H9 (cell line): ENCODE results near the gene PRKCD. TPM values are rescaled to one million over a fixed set of nuclear protein-coding genes. Genes with fewer than 3 reads are reported as not detected.

ENCODE experiments used
- DNase-seq: peaks from one replicate; pipeline ENCODE4 v3.0.0-alpha.2; 2017
- H2AFZ ChIP-seq: one replicate; pipeline ENCODE4 v1.6.1; 2013; ENCODE audit warnings: mild to moderate bottlenecking, low read length, control low read depth, moderate library complexity
- H2AK5ac ChIP-seq: 2 replicates; pipeline ENCODE4 v1.6.1; 2013; ENCODE audit warnings: low read length, control low read depth, mixed read lengths; ENCODE audit not compliant: insufficient read length
- H2BK120ac ChIP-seq: one replicate; pipeline ENCODE4 v1.6.1; 2013; ENCODE audit warnings: low read depth, mild to moderate bottlenecking, low read length, control low read depth, inconsistent platforms; ENCODE audit not compliant: poor library complexity, severe bottlenecking
- H2BK12ac ChIP-seq: 2 replicates; pipeline ENCODE4 v1.6.1; 2013; ENCODE audit warnings: low read length, control low read depth, mixed read lengths, low read depth; ENCODE audit not compliant: insufficient read length
- H2BK15ac ChIP-seq: 2 replicates; pipeline ENCODE4 v1.6.1; 2013; ENCODE audit warnings: low read depth, low read length, control low read depth
- H2BK20ac ChIP-seq: one replicate; pipeline ENCODE4 v1.6.1; 2013; ENCODE audit warnings: low read depth, mild to moderate bottlenecking, low read length, control low read depth, inconsistent platforms; ENCODE audit not compliant: poor library complexity, severe bottlenecking
- H2BK5ac ChIP-seq: 2 replicates; pipeline ENCODE4 v1.6.1; 2013; ENCODE audit warnings: low read length, control low read depth, mixed read lengths; ENCODE audit not compliant: insufficient read length
- H3K14ac ChIP-seq: 2 replicates; pipeline ENCODE4 v1.6.1; 2013; ENCODE audit warnings: low read length, control low read depth; ENCODE audit not compliant: insufficient read depth
- H3K18ac ChIP-seq: 2 replicates; pipeline ENCODE4 v1.6.1; 2013; ENCODE audit warnings: low read depth, mild to moderate bottlenecking, mixed read lengths, low read length, control low read depth; ENCODE audit not compliant: insufficient read length
- H3K23ac ChIP-seq: 2 replicates; pipeline ENCODE4 v1.6.1; 2013; ENCODE audit warnings: low read length, control low read depth, mixed read lengths, low read depth; ENCODE audit not compliant: insufficient read length
- H3K23me2 ChIP-seq: 2 replicates; pipeline ENCODE4 v1.6.1; 2013; ENCODE audit warnings: low read depth, mild to moderate bottlenecking, mixed read lengths, low read length, control low read depth; ENCODE audit not compliant: insufficient read length, poor library complexity, severe bottlenecking
- H3K27ac ChIP-seq: 2 replicates; pipeline ENCODE4 v1.5.1; 2013; ENCODE audit warnings: low read length, control low read depth, mixed read lengths, low read depth; ENCODE audit not compliant: insufficient read length
- H3K27me3 ChIP-seq: 2 replicates; pipeline ENCODE4 v1.6.1; 2013; ENCODE audit warnings: low read length, control low read depth, inconsistent platforms; ENCODE audit not compliant: insufficient read depth
- H3K4ac ChIP-seq: 2 replicates; pipeline ENCODE4 v1.6.1; 2013; ENCODE audit warnings: low read depth, mild to moderate bottlenecking, control low read depth, inconsistent platforms, low read length, moderate library complexity
- H3K4me1 ChIP-seq: 2 replicates; pipeline ENCODE4 v1.6.1; 2013; ENCODE audit warnings: low read length, control low read depth, inconsistent platforms; ENCODE audit not compliant: insufficient read depth
- H3K4me2 ChIP-seq: 2 replicates; pipeline ENCODE4 v1.6.1; 2013; ENCODE audit warnings: low read length, control low read depth, mixed read lengths; ENCODE audit not compliant: insufficient read length, insufficient read depth
- H3K56ac ChIP-seq: 2 replicates; pipeline ENCODE4 v1.6.1; 2013; ENCODE audit warnings: low read depth, mild to moderate bottlenecking, mixed read lengths, low read length, control low read depth; ENCODE audit not compliant: insufficient read length
- H3K79me1 ChIP-seq: 2 replicates; pipeline ENCODE4 v1.6.1; 2013; ENCODE audit warnings: low read depth, mild to moderate bottlenecking, moderate library complexity, low read length, control low read depth, inconsistent platforms; ENCODE audit not compliant: insufficient read depth, poor library complexity, severe bottlenecking
- H3K79me2 ChIP-seq: 2 replicates; pipeline ENCODE4 v1.6.1; 2013; ENCODE audit warnings: low read length, control low read depth, inconsistent platforms; ENCODE audit not compliant: insufficient read depth
- H3K9ac ChIP-seq: 2 replicates; pipeline ENCODE4 v1.6.1; 2013; ENCODE audit warnings: low read length, control low read depth, mixed read lengths; ENCODE audit not compliant: insufficient read length; ENCODE audit errors: extremely low read depth
- H3K9me3 ChIP-seq: one replicate; pipeline ENCODE4 v1.6.1; 2013; ENCODE audit warnings: low read depth, low read length, inconsistent platforms; ENCODE audit not compliant: control insufficient read depth
- H3T11ph ChIP-seq: one replicate; pipeline ENCODE4 v1.6.1; 2013; ENCODE audit warnings: mild to moderate bottlenecking, low read length, control low read depth, inconsistent platforms
- H4K20me1 ChIP-seq: one replicate; pipeline ENCODE4 v1.6.1; 2013; ENCODE audit not compliant: control insufficient read depth, insufficient read length, insufficient read depth
- H4K5ac ChIP-seq: 2 replicates; pipeline ENCODE4 v1.6.1; 2013; ENCODE audit warnings: low read depth, mild to moderate bottlenecking, mixed read lengths, low read length, control low read depth; ENCODE audit not compliant: insufficient read length
- H4K8ac ChIP-seq: replicated peaks from 2 replicates; pipeline ENCODE4 v1.6.1; 2013; ENCODE audit warnings: low read length, control low read depth, mixed read lengths, low read depth; ENCODE audit not compliant: insufficient read length
- H4K91ac ChIP-seq: 2 replicates; pipeline ENCODE4 v1.6.1; 2013; ENCODE audit warnings: low read depth, mild to moderate bottlenecking, moderate library complexity, mixed read lengths, low read length, control low read depth; ENCODE audit not compliant: insufficient read length
- H3K27ac Mint-ChIP-seq, 3 experiments: 2 replicates in 2 of 3; 3 replicates in 1 of 3; pipeline ENCODE4 v1.8.0; 2020 to 2021; ENCODE audit warnings: mixed read lengths in 3 of 3, mild to moderate bottlenecking in 1 of 3, moderate library complexity in 1 of 3
- H3K27me3 Mint-ChIP-seq: 2 replicates; pipeline ENCODE4 v1.8.0; 2021; ENCODE audit warnings: low read depth, mild to moderate bottlenecking, moderate library complexity, mixed read lengths
- H3K36me3 Mint-ChIP-seq, 3 experiments: 2 replicates in 2 of 3; 3 replicates in 1 of 3; pipeline ENCODE4 v1.8.0; 2020 to 2021; ENCODE audit warnings: low read depth in 3 of 3, mixed read lengths in 3 of 3; ENCODE audit not compliant: insufficient read depth in 1 of 3
- H3K4me1 Mint-ChIP-seq, 2 experiments: 2 replicates each; pipeline ENCODE4 v1.8.0; 2020; ENCODE audit warnings: mixed read lengths in 2 of 2
- H3K4me3 Mint-ChIP-seq, 2 experiments: 2 replicates in 1 of 2; 3 replicates in 1 of 2; pipeline ENCODE4 v1.8.0; 2020 to 2021; ENCODE audit warnings: mild to moderate bottlenecking in 2 of 2, mixed read lengths in 2 of 2, moderate library complexity in 1 of 2
- H3K9me3 Mint-ChIP-seq, 2 experiments: 2 replicates in 1 of 2; 3 replicates in 1 of 2; pipeline ENCODE4 v1.8.0; 2020; ENCODE audit warnings: mild to moderate bottlenecking in 2 of 2, mixed read lengths in 2 of 2, moderate library complexity in 1 of 2
- WGBS: extraction: QIAGEN DNeasy Blood & Tissue Kit; methylation state at CpG from one replicate; pipeline ENCODE4 v1.1.7; 2013; ENCODE audit warnings: missing lambda C conversion rate, low lambda C conversion rate, mixed read lengths; ENCODE audit not compliant: insufficient read length; ENCODE audit errors: extremely low coverage; 5-methylcytosine and 5-hydroxymethylcytosine counted together
- total RNA-seq: library from RNA; stranded (reverse); gene quantifications from 2 replicates; pipeline ENCODE4 v1.2.1, GENCODE V29; 2021
- TF ChIP-seq, protein P1 (sequence below): fragments of 200-600 bp; sonication (generic); conservative IDR thresholded peaks from 3 replicates; pipeline ENCODE4 v1.8.0; 2021; ENCODE audit warnings: antibody characterized with exemption, mild to moderate bottlenecking

PRKCD gene
- total RNA-seq, 1 experiment from 2014 or later: 23.7 TPM

DNA sequence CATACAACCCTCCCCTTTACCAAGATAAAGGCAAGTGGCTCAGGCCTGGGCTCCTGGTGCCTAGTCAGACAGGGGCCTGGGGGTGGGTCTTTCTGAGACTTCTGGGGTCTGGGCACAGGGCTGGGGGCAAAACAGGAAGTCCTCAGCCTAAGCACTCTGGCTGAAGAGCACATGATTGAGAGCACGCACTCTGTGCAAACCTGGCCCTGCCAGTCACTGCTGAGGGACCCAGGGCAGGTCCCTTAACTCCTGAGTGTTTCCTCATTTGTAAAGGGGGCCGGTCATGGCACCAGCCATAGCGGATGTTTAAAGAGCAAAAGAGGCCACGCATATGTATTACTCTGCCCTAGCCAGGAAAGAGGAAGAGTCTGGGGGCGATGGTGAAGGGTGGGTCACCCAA, 78.8 kb downstream of the PRKCD start:
- H3K9me3 Mint-ChIP-seq: no peaks in the 10 kb centered on the region
- no peak overlapping the region for H3K14ac ChIP-seq
- H2BK120ac ChIP-seq: no peak overlapping the region
- no peak overlapping the region for H4K5ac ChIP-seq
- H3K27ac Mint-ChIP-seq: peak overlapping the region in 2 of 3 experiments; percentile 31 to 39; a peak in 2 of 7 replicates
- peaks cover 30% of the 10 kb centered on the region for H3K79me1 ChIP-seq
- H3K4ac ChIP-seq: no peak overlapping the region
- H3K27ac ChIP-seq: no peak overlapping the region
- H4K91ac ChIP-seq: no peak overlapping the region
- no CpG with 5 or more reads among the region's 5 CpGs for WGBS
- no peak for DNase-seq
- no peak overlapping the region for H3K9ac ChIP-seq
- no peak overlapping the region for H2BK12ac ChIP-seq
- no peak overlapping the region for H3K23ac ChIP-seq
- peaks cover 23 to 25% of the 10 kb centered on the region in 2 experiments for H3K4me1 Mint-ChIP-seq
- H3K4me2 ChIP-seq: no peak overlapping the region
- peaks cover 30% of the 10 kb centered on the region; the same call in 1 of the 2 replicates for H3K79me2 ChIP-seq
- H3K36me3 Mint-ChIP-seq: peaks cover 56 to 79% (median 79%) of the 10 kb centered on the region in 3 experiments
- no peak overlapping the region for H2BK15ac ChIP-seq
- H2AK5ac ChIP-seq: no peak overlapping the region
- no peaks in the 10 kb centered on the region for H3K9me3 ChIP-seq
- TF ChIP-seq, protein P1, sequence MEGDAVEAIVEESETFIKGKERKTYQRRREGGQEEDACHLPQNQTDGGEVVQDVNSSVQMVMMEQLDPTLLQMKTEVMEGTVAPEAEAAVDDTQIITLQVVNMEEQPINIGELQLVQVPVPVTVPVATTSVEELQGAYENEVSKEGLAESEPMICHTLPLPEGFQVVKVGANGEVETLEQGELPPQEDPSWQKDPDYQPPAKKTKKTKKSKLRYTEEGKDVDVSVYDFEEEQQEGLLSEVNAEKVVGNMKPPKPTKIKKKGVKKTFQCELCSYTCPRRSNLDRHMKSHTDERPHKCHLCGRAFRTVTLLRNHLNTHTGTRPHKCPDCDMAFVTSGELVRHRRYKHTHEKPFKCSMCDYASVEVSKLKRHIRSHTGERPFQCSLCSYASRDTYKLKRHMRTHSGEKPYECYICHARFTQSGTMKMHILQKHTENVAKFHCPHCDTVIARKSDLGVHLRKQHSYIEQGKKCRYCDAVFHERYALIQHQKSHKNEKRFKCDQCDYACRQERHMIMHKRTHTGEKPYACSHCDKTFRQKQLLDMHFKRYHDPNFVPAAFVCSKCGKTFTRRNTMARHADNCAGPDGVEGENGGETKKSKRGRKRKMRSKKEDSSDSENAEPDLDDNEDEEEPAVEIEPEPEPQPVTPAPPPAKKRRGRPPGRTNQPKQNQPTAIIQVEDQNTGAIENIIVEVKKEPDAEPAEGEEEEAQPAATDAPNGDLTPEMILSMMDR: no peak
- H3K4me3 Mint-ChIP-seq: no peak overlapping the region
- peaks cover 2% of the 10 kb centered on the region for H3K23me2 ChIP-seq
- no peak overlapping the region for H3K56ac ChIP-seq
- no peaks in the 10 kb centered on the region for H3K27me3 ChIP-seq
- H3K4me1 ChIP-seq: peaks cover 10% of the 10 kb centered on the region; the same call in 1 of the 2 replicates
- H2BK5ac ChIP-seq: no peak overlapping the region
- H4K20me1 ChIP-seq: no peaks in the 10 kb centered on the region
- no peak overlapping the region for H4K8ac ChIP-seq
- no peak overlapping the region for H3K18ac ChIP-seq
- H2BK20ac ChIP-seq: no peak overlapping the region
- no peak overlapping the region for H3T11ph ChIP-seq
- H2AFZ ChIP-seq: no peak overlapping the region
- no peaks in the 10 kb centered on the region for H3K27me3 Mint-ChIP-seq
